Gastroesophageal sphincter (tissue), 4 donors: ENCODE measurements around the gene CPA1. TPM values are rescaled to one million over a fixed set of nuclear protein-coding genes. Genes with fewer than 3 reads are reported as not detected.

Source experiments
- ATAC-seq: fragments of 150-250 bp; one replicate; pipeline ENCODE4 v1.9.1; 2016; ENCODE audit warnings: mild to moderate bottlenecking, moderate library complexity
- H3K27ac ChIP-seq, 4 donors: fragments of 200-600 bp; sonication (generic) in 3 of 4; 1 replicate in 3 of 4; 2 replicates in 1 of 4; pipeline ENCODE4 v1.5.1; 2016 to 2019
- H3K27me3 ChIP-seq: fragments of 200-600 bp; sonication (generic); one replicate; pipeline ENCODE4 v1.5.1; 2019
- H3K36me3 ChIP-seq, 2 donors: fragments of 200-600 bp; sonication (generic); one replicate each; pipeline ENCODE4 v1.5.1; 2019; ENCODE audit warnings: control low read depth in 1 of 2
- H3K4me1 ChIP-seq, 3 donors: fragments of 200-600 bp; sonication (generic); 1 replicate in 2 of 3; 2 replicates in 1 of 3; pipeline ENCODE4 v1.5.1; 2016 to 2019; ENCODE audit warnings: control low read depth in 2 of 3
- H3K4me3 ChIP-seq, 2 donors: fragments of 200-600 bp; sonication (generic); one replicate each; pipeline ENCODE4 v1.5.1; 2019; ENCODE audit warnings: mild to moderate bottlenecking in 1 of 2, moderate library complexity in 1 of 2
- H3K9me3 ChIP-seq, 3 donors: fragments of 200-600 bp; sonication (generic); one replicate each; pipeline ENCODE4 v1.5.1; 2017 to 2019; ENCODE audit warnings: control low read depth in 2 of 3
- EP300 ChIP-seq: sonication (generic); formaldehyde crosslinking; IDR thresholded peaks from one replicate; pipeline ENCODE4 v1.6.1; 2017; ENCODE audit warnings: antibody characterized with exemption, mild to moderate bottlenecking
- POLR2A ChIP-seq, 2 donors: fragments of 450-650 bp; IDR thresholded peaks; one replicate each; pipeline ENCODE4 v1.6.1; 2017; ENCODE audit warnings: antibody characterized with exemption in 2 of 2, mild to moderate bottlenecking in 2 of 2, moderate library complexity in 1 of 2
- POLR2AphosphoS5 ChIP-seq: sonication (generic); formaldehyde crosslinking; IDR thresholded peaks from one replicate; pipeline ENCODE4 v1.6.1; 2017; ENCODE audit warnings: antibody characterized with exemption
- WGBS, 2 donors: methylation state at CpG; one replicate each; pipeline ENCODE4 v1.1.5; 2018; ENCODE audit warnings: low coverage in 1 of 2; 5-methylcytosine and 5-hydroxymethylcytosine counted together
- total RNA-seq, 4 donors: library from RNA; depleted of rRNA; stranded (reverse); fragments of >200 nt; gene quantifications; one replicate each; pipeline ENCODE4 v1.1.0, GENCODE V29; 2016
- TF ChIP-seq, protein P1 (sequence below), 4 experiments: fragments of 200-600 bp in 2 of 4; fragments of 450-650 bp in 2 of 4; sonication (generic) in 1 of 4; IDR thresholded peaks; one replicate each; pipeline ENCODE4 v1.5.1; 2017 to 2019; ENCODE audit warnings: antibody characterized with exemption in 4 of 4, mild to moderate bottlenecking in 2 of 4, moderate library complexity in 2 of 4

The CPA1 gene
- total RNA-seq, 4 donors from 2014 or later = 0.42 TPM; not detected in 3

DNA sequence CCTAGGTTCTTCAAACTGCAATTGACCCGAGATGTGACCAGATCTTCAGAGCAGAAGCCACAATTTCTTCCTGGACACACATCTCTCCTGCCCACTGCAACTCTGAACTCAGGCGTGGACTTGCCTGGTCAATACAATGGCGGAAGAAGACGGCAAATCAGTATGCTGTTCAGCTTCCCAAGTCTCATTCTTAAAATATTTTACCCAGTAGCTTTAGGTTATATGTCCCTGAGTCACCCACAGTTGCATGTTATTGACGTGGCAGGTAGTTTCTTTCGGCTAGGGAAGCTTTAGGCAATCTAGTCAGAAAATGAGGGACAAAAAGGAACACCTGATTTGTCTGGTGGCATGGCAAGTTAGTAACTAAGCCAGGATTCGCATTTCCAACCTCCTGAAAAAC is 38.0 kb downstream of the CPA1 start:
- H3K27ac ChIP-seq = no peak overlapping the region
- H3K4me3 ChIP-seq = no peak overlapping the region
- no peaks in the 10 kb centered on the region for H3K36me3 ChIP-seq
- H3K9me3 ChIP-seq = no peaks in the 10 kb centered on the region
- no peak for ATAC-seq
- TF ChIP-seq, protein P1, sequence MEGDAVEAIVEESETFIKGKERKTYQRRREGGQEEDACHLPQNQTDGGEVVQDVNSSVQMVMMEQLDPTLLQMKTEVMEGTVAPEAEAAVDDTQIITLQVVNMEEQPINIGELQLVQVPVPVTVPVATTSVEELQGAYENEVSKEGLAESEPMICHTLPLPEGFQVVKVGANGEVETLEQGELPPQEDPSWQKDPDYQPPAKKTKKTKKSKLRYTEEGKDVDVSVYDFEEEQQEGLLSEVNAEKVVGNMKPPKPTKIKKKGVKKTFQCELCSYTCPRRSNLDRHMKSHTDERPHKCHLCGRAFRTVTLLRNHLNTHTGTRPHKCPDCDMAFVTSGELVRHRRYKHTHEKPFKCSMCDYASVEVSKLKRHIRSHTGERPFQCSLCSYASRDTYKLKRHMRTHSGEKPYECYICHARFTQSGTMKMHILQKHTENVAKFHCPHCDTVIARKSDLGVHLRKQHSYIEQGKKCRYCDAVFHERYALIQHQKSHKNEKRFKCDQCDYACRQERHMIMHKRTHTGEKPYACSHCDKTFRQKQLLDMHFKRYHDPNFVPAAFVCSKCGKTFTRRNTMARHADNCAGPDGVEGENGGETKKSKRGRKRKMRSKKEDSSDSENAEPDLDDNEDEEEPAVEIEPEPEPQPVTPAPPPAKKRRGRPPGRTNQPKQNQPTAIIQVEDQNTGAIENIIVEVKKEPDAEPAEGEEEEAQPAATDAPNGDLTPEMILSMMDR (IDR thresholded peaks at IDR 0.05) = no peak
- H3K4me1 ChIP-seq = no peaks in the 10 kb centered on the region
- 99% methylated on average over 6 to 7 of the region's 7 CpGs for WGBS, 2 donors
- H3K27me3 ChIP-seq = no peaks in the 10 kb centered on the region

DNA sequence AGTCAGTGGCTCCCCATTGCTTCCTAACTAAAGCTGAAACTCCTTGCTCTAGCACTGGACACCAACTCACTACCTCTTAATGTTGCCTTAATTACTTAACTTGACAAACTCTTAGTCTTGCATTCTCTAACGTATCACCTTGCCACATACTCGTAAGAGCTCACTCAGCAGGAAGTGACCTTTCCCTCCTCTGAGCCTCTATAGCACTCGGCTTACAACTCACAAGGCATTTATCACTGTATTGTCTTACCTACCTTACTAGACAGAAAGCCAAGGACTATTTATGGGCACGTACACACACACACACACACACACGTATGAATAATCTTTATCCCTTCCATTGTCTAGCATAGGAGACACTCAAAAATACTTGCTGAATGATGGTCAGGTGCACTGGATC is 39.4 kb downstream of the CPA1 start:
- H3K4me1 ChIP-seq = no peaks in the 10 kb centered on the region
- WGBS, 2 donors = 85 to 100% methylated on average over 2 to 5 of the region's 5 CpGs
- H3K27ac ChIP-seq = no peak overlapping the region
- ATAC-seq = no peak
- H3K4me3 ChIP-seq = no peak overlapping the region
- no peaks in the 10 kb centered on the region for H3K27me3 ChIP-seq
- TF ChIP-seq POLR2A (IDR thresholded peaks at IDR 0.05) (no peak), EP300 (no peak), POLR2AphosphoS5 (no peak)
- TF ChIP-seq, protein P1 (IDR thresholded peaks at IDR 0.05) = no peak
- no peaks in the 10 kb centered on the region for H3K36me3 ChIP-seq
- H3K9me3 ChIP-seq = no peaks in the 10 kb centered on the region

DNA sequence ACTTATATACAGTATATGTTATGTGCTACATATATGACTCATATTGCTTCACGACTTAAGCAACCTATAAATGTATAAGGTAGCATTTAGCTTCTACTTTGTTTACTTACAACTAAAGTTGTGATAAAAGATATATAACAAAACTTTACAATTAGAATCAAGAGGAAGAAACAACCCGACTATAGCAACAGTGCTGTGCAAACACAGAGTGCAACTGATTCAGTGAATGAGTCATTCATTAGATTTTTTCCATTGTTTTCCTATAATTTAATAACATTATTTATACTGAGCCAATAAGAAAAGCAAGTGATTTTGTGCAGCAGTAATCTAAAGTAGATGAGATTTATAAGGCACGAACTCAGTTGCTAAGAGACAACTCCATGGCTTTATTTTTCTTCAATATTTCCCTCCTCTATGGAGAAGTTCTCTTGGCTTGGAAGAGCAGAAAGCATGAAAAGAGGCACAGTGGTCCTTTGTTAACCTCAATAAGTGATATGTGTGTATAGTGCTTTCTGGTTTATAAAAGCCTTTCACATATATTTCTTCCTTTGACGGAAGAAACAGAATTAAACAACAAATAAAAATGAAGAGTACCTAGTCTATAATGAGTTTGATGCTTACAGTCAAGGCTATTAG is 40.8 kb downstream of the CPA1 start:
- H3K9me3 ChIP-seq = no peaks in the 10 kb centered on the region
- no peak for TF ChIP-seq POLR2AphosphoS5
- no peak for TF ChIP-seq EP300
- TF ChIP-seq POLR2A (IDR thresholded peaks at IDR 0.05) = no peak
- TF ChIP-seq, protein P1 (IDR thresholded peaks at IDR 0.05) = no peak
- no peaks in the 10 kb centered on the region for H3K36me3 ChIP-seq
- H3K27ac ChIP-seq = no peak overlapping the region
- ATAC-seq = no peak
- H3K4me3 ChIP-seq = no peak overlapping the region
- WGBS, 2 donors = 39 to 45% methylated on average over 4 of the region's 4 CpGs
- no peaks in the 10 kb centered on the region for H3K27me3 ChIP-seq
- H3K4me1 ChIP-seq = no peaks in the 10 kb centered on the region

DNA sequence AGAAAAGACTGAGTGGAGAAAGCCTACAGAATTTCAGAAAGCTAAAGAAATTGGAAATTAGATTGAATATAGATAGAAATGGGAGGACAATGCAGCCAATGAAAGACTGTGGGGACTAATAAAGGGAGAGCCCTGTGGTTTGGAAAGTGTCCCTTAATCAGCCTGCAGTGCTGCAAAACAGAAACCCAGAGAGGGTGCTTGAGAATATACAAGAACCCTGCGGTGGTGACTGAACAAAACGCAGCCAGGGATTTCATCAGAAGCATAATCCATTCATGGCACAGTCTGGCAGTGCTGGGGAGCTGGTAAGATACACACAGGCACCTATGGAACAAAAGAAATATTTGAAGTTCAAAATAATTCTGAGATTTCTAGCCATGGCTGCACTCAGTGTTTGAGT is 41.4 kb downstream of the CPA1 start:
- Histone ChIP-seq H3K27me3 (no peaks in the 10 kb centered on the region), H3K4me1 (no peaks in the 10 kb centered on the region), H3K27ac (no peak overlapping the region), H3K4me3 (no peak overlapping the region), H3K9me3 (no peaks in the 10 kb centered on the region), H3K36me3 (no peaks in the 10 kb centered on the region)
- 33 to 46% methylated on average over 2 of the region's 2 CpGs for WGBS, 2 donors
- no peak for ATAC-seq
- no peak for TF ChIP-seq EP300
- no peak for TF ChIP-seq POLR2A (IDR thresholded peaks at IDR 0.05)
- TF ChIP-seq, protein P1 (IDR thresholded peaks at IDR 0.05) = no peak
- TF ChIP-seq POLR2AphosphoS5 = no peak

DNA sequence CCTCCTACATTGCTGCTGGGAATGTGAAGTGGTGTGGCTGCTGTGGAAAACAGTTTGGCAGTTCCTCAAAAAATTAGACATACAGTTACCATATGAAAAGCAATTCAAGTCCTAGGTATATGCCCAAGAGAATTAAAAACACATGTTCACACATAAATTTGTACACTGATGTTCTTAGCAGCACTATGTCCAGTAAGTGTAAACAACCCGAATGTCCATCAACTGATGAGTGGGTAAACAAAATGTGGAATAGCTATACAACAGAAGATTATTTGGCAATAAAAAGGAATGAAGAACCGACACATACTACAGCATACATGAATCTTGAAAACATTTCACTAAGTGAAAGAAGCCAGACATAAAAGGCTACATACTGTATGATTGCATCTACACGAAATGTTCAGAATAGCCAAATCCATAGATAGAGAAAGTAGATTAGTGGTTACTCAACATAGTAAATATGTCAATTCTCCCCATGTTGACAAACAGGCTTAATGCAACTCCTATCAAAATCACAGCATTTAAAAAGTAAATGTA is 43.3 kb downstream of the CPA1 start:
- H3K9me3 ChIP-seq = no peaks in the 10 kb centered on the region
- no peak for ATAC-seq
- H3K4me3 ChIP-seq = no peak overlapping the region
- no peak overlapping the region for H3K27ac ChIP-seq
- H3K4me1 ChIP-seq = no peaks in the 10 kb centered on the region
- H3K36me3 ChIP-seq = peaks cover 0 to 6% of the 10 kb centered on the region in 2 donors
- 90 to 100% methylated on average over 3 of the region's 3 CpGs for WGBS, 2 donors
- no peaks in the 10 kb centered on the region for H3K27me3 ChIP-seq
- no peak for TF ChIP-seq POLR2AphosphoS5
- no peak for TF ChIP-seq EP300
- TF ChIP-seq, protein P1 (IDR thresholded peaks at IDR 0.05) = no peak
- TF ChIP-seq POLR2A (IDR thresholded peaks at IDR 0.05) = no peak
